PFSK-1 (cell line): ENCODE data around the gene OR51V1. TPM values are rescaled to one million over a fixed set of nuclear protein-coding genes. Genes with fewer than 3 reads are reported as not detected.
"Not testable (repeated sequence)": the region's sequence is repeated elsewhere in the genome, so short reads cannot be mapped to it uniquely, and the experiment has no call there.

Source experiments
- FOXP2 ChIP-seq: optimal IDR thresholded peaks from 2 replicates; pipeline ENCODE3; 2011; ENCODE audit warnings: borderline replicate concordance, control low read depth, inconsistent platforms; ENCODE audit not compliant: insufficient read depth; ENCODE audit errors: extremely low read length, extremely low read depth
- POLR2AphosphoS5 ChIP-seq: IDR thresholded peaks from 2 replicates; pipeline ENCODE4 v1.6.1; 2012; ENCODE audit warnings: low read depth, mild to moderate bottlenecking, control low read depth, low read length, moderate library complexity
- REST ChIP-seq, 2 experiments: IDR thresholded peaks; 2 replicates each; pipeline versions ENCODE4 v1.6.1 to v1.8.0; 2011 to 2012; ENCODE audit warnings: low read depth in 2 of 2, low read length in 2 of 2, control low read depth in 1 of 2, inconsistent platforms in 1 of 2, mild to moderate bottlenecking in 1 of 2, moderate library complexity in 1 of 2; ENCODE audit not compliant: insufficient read depth in 1 of 2
- SIN3A ChIP-seq: IDR thresholded peaks from 2 replicates; pipeline ENCODE4 v1.6.1; 2012; ENCODE audit warnings: mild to moderate bottlenecking, low read length, moderate library complexity, borderline replicate concordance; ENCODE audit not compliant: insufficient read depth
- TAF1 ChIP-seq: IDR thresholded peaks from 2 replicates; pipeline ENCODE4 v1.6.1; 2012; ENCODE audit warnings: low read length, control low read depth, borderline replicate concordance; ENCODE audit not compliant: insufficient read depth
- polyA plus RNA-seq: library from polyadenylated mRNA; unstranded; fragments of >200 nt; gene quantifications from one replicate; pipeline ENCODE4 v1.2.1, GENCODE V29; 2012; ENCODE audit warnings: low read depth, missing spikeins; ENCODE audit not compliant: insufficient read length

Gene OR51V1
- polyA plus RNA-seq: not detected

- TF ChIP-seq POLR2AphosphoS5 (no peak), FOXP2 (no peak), SIN3A (no peak), REST (IDR thresholded peaks at IDR 0.05; ENCODE audit: insufficient read depth in 1 of 2, low read depth in 2 of 2, low read length in 2 of 2) (no peak), TAF1 (no peak)
These were observed at the start of gene OR51V1 for GRCh38 chr11:5200582-5200981. OR51V1 (minus strand) TSS chr11:5200682; CDS start chr11:5200682, 0 bp downstream.

GRCh38 chr11:5249807-5250396, 49.4 kb upstream of the OR51V1 start, which contains the start of gene HBG1:
HBG1 (minus strand) TSS chr11:5249857; CDS start chr11:5249804, 53 bp downstream.
- not testable (repeated sequence) for TF ChIP-seq FOXP2; TAF1; REST (IDR thresholded peaks at IDR 0.05; ENCODE audit: insufficient read depth in 1 of 2, low read depth in 2 of 2, low read length in 2 of 2)

- TF ChIP-seq REST (IDR thresholded peaks at IDR 0.05; ENCODE audit: insufficient read depth in 1 of 2, low read depth in 2 of 2, low read length in 2 of 2) (no peak), SIN3A (no peak), POLR2AphosphoS5 (no peak), TAF1 (no peak), FOXP2 (no peak)
These were observed 47.1 kb upstream of the OR51V1 start for GRCh38 chr11:5247472-5248192.

GRCh38 chr11:5246772-5247471, 46.4 kb upstream of the OR51V1 start:
- no peak for TF ChIP-seq REST (IDR thresholded peaks at IDR 0.05; ENCODE audit: insufficient read depth in 1 of 2, low read depth in 2 of 2, low read length in 2 of 2)
- no peak for TF ChIP-seq SIN3A
- TF ChIP-seq TAF1: no peak
- no peak for TF ChIP-seq FOXP2
- TF ChIP-seq POLR2AphosphoS5: no peak
